HG03135 (cell line): ENCODE data around the gene PLEKHA6.

ENCODE experiments used
- ATAC-seq: cut with Tn5 transposase; IDR thresholded peaks from one replicate; pipeline ENCODE4 v1.9.1; 2021; ENCODE audit warnings: mild to moderate bottlenecking, moderate library complexity; ENCODE audit not compliant: unreplicated experiment

Gene PLEKHA6

DNA sequence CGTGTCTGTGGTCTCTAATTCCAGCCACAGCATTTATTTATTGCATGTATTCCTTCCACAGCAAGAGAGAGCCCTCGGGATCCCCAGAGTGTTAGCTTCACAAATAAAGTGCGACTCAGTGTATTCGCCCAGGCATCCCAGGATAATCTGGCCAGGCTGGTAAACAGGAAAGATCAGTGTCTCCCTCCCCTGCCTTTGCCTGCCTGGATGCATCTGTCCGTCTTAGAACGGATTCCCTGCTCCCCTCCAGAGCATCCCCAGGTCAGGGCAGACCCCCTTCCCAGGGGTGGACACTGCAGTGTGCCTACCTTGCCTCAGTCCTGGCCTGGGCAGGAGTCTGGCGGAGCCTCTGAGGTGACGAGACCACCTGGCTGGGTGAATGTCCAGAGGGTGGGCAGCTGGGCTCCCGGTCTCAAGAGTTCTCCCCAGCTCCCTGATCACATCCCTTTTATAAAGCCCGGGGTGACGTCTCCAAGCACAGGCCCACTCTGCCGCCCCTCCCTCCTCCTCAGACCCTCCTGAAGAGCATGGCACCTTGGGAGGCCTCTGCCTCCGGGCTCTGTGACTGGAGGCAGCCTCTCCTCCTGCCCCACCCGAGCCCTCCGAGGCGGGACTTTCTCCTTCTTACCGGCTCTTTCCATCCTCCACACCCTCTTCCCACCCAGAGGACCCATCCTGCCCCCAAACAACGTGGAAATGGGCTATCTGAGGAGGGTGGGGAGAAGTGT, 163.5 kb downstream of the PLEKHA6 start, which contains the start of gene KISS1:
Gene KISS1, minus strand, starts transcription at position 424 of the 728 bp plus-strand sequence. CDS start 3,615 bp downstream, outside the sequence.
- ATAC-seq = no peak

DNA sequence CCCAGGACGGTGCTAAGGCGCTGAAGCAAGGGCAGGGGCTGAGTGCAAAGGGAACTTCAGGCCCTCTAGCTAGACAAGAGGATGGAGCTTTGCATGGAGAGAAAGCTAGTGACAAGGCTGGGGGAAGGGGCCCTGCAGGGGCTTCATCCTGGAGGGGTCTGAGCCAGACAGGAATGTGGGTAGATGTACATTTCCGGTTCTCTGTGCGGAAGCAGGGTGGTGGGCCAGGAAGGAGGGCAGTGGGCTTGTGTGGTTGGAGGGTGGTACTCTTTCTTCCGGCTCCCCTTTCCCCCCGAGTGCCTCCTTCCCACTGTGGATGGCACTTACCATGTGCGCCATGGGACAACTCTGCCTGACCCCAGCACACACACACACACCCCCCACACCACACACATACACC, 165.0 kb downstream of the PLEKHA6 start:
- ATAC-seq = no peak

DNA sequence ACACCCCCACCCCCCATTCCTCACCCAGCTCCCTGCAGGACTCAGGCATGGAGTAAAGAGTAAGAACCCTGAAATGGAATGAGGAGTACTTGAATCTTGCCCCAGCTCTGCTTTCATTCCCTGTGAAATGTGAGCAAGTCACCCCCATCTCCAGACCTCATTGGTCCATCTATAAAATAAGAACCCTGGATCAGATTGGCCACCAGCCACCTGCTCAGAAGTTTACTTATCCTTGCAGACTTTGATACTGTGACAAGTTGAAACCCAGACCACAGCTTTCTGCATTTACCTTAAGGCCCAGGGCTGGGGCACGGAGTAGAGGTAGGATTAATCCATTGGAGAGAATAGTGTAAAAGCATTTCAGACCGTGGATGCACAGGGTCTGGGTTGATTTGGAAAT, 165.6 kb downstream of the PLEKHA6 start:
- ATAC-seq = no peak

DNA sequence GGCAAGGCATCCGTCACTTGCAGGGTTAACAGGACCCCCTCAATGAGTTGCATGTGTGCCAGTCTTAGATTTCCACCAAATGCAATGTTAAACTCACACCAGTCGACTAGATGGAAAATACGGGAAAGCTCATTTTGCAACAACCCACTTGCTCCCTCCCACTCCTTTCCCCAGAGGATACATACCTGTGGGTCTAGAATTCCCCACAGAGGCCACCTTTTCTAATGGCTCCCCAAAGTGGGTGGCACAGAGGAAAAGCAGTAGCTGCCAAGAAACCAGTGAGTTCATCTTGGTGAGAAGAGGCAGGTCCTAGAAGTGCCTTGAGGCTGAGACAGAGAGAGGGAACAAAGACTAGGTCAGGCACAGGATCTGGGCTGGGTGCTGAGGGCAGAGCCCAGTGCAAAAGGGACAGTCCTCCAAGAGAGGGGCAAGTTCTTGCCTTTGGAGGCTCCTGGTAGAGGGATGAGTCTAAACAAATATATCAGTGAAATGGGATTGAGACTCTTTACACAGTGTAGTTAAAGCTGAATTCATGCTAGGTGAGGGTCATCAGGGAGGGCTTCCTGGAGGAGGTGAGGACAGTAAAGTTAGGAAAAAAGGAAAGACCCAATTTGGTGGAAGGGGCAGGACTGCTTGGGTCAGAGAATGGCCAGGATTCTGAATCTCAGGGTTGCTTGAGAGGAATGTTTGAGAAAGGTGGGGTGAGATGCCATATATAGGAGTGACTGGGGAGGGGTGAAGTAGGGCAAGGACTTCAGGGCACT, 167.0 kb downstream of the PLEKHA6 start:
- no peak for ATAC-seq

DNA sequence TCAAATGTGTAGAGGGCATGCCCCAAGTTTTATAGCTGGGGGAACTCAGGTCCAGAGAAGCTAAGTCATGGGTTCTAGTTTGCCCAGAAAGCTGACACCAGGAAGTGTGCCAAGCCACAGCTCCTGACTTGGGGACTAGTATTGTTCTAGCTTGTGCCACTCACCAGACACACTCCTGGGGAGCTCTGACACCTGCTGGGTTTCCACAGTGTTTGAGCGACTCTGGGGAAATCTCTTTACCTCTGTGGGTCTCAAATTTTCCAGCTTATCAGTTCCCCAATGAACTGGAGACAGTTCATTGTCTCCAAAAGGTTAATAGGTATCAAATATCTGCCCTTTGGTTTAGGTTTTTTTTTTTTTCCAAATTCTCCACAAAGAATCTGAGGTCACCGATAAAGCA, 167.7 kb downstream of the PLEKHA6 start:
- no peak for ATAC-seq

DNA sequence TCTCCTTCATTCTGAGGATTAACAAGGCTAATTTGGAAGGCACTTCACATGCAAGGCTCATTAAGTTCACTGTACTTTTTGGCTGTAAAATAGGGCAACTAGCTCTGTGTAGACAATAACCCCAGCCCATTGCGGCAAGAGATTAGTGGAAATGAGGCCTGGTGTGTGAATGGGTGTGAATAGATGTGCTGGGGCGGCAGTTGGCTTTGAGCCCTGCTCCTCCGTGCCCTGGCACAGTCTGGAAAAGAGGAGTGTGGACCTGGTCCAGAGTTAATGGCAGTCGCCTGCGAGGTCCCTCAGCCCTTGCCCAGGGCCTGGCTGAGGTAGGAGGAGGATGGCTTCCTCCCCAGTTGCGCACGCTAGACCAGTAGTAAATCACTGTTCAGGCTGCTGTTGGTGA, 168.3 kb downstream of the PLEKHA6 start:
- ATAC-seq = no peak

DNA sequence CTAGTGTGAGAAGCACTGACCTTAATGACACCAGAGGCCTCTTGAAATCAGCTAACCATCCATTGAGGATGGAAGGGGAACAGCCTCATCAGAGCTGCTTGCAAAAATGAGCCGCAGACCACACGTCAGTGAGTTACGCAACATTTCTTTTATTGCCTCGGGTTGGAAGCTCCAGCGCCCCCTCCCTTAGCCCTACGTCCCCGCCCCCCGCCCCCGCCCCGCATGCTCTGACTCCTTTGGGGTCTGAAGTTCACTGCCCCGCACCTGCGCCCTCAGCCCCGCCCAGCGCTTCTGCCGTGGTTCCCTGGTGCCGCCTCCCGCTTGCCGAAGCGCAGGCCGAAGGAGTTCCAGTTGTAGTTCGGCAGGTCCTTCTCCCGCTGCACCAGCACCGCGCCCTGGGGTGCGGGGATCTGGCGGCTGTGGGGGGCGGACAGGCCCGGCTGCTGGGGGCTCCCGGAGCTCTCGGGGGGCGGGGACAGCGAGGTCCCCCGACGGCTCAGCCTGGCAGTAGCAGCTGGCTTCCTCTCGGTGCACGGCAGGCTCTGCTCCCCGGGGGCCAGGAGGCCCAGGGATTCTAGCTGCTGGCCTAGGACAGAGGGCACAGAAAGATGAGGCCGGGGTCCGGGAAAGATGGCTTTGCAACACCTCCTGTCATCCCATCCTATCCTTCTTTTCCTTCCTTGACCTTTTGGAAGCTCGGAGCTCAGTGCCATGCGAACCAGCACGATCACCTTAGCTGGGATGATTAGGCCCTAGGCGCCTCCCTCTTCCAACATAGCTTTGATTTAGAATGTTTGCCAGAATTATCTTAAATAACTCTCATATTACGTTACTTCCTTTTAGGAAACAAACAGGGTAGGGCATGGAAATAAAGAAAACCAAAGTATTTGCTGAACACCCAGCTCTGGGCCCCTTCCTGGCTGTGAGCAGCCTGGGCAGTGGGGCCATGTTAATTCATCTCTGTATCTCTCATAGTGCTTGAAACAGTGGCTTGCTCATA, 169.2 kb downstream of the PLEKHA6 start:
- no peak for ATAC-seq

DNA sequence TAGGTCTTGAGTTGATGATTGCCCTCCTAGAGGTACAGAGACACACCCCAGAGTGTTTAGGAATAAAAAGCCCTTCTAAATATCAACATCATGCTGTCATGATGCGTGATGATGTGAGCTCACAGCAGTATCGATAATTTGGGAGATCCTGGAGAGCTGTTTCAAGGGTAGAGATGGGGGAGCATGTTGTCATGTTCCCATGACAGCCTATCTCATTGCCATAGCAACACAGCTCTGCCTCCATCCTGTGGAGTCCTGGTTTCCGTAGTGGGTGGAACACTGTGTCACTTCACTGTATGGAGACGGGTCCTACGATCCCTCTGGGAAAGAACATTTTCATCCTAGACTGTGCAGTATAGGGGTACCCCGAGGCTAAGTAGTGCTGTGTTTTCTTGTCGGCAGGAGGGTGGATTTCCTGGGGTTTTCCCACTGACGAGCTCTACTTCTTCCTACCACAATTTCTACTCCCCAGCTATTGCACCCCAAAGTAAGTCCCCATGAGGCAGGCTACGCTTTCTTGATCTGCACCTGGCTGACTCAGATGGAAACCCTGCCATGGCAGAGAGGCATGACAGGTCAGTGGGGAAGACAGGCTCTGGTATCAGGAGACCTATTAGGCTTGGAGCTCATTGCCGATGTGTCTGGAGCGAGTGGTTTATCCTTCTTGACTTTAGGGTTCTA, 170.6 kb downstream of the PLEKHA6 start:
- ATAC-seq = no peak

DNA sequence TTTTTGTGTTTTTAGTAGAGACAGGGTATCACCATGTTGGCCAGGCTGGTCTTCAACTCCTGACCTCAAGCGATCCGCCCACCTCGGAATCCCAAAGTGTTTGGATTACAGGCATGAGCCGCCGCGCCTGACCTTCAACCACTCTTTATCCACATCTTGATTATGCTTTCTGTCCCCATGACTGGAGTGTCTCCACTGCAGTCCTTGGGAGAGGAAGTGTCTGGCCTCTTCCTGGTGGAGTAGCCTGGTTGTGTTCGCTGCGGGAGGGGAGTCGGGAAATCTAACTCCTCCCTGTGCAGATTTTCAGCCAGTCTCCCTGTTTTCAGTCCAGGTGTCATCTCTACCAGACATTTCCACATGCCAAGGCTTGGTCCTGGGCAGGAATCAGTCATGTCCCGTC, 173.1 kb downstream of the PLEKHA6 start:
- ATAC-seq = no peak

DNA sequence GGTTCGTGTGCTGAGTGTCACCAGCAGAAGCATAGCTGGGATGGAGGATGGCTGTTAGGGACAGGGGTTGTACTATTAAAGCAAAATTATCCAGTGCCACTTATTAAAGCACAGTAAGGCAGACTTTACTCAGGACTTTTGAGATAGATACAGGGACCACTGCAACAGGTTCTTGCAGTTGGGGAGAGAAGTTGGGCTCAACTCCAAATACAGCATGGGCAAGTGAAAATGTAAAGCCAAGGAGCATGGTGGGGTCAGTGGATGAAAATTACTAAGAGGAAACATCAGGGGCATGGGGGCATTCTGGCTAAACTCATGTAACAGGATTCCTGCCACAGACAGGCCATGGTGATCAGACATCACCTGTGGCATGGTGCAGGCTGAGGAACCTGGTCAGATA, 178.6 kb downstream of the PLEKHA6 start:
- no peak for ATAC-seq

DNA sequence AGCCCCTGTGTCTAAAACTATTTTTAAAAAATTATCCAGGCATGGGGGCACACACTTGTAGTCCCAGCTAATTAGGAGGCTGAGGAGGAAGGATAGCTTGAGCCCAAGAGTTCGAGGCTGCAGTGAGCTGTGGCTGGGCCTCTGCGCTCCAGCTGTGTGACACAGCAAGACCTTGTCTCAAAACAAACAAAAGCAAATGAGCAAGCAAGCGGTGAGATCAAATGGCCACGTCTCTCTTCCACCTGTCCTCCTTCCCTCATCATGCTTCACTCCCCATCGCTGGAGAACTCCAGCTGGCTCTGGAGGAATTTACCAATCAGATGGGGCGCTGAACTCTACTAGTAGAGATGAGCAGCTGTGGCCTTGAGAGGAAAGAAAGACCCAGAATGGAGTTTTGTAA, 179.6 kb downstream of the PLEKHA6 start:
- ATAC-seq = no peak

DNA sequence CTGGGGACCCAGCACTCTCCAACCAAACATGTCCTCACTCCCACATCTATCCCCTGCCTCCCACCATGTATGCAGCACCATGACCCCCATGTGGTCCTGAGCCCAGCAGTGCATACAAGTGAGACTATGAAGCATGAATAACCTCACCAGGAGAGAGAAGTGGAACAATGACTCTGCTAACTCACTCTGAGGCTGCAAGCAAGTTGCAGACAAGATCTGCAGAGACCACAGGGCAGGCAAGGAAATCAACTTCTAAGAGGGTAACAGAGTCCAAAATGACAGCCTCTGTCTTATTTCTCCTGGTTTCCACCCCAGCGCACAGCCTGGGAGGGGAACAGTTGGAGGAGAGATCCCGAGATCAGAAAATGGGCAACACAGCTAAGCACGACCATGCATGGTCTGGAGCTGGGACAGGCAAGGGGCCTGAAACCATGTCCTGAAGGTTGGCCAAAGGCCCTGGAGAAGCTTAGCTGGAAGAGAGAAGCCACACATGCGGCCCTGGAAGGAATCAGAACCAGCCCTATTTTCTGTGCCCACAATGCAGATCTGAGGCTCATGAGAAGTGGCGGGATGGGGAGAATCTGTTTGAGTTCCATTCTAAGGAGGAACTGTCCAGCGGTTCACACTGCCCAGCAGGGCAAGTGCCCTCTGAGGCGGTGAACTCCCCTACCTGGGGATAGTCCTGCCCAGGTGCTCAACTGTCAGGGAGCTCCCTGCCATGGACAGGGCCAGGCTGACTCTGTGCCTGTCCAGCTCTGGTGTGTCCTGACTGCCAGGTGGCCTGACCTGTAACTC, 181.0 kb downstream of the PLEKHA6 start:
- ATAC-seq = no peak

DNA sequence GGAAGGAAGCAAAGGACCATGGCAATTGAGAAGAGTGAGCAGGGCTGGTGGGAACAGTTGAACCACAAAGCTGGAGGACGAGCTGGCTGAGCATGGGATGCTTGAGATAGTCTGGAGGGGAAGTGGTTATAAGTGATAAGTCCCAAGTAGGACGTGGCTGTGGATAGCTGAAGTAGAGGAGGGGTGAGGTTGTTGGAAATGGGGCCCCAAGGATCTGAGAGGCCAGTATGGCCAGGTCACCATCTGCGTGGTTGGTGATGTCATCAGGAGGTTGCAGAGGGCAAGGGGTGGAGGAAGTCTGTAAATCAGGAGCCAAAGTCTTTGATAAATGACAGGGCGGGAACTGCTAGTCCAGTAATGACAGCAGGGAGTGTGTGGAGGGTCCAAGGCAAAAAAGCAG, 182.6 kb downstream of the PLEKHA6 start:
- ATAC-seq = no peak

DNA sequence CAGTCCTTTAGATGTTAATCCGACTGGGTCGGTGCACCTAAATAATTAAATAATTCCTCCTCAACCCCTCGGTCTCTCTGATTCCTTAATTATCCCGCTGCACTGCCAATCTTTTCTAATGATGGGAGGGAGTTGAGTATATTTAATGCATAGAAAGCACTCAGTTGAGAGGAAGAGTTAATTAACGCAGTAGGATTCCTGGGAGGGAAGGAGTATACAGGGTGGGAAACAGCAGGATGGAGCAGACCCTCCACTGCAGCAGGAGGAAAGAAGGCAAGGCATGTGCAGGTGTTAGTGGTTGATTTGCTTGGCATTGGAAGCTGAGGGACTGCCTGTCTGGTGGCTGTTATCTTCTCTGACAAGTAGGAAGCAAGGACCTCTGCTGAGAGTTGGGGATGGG, 183.7 kb downstream of the PLEKHA6 start:
- ATAC-seq = no peak

DNA sequence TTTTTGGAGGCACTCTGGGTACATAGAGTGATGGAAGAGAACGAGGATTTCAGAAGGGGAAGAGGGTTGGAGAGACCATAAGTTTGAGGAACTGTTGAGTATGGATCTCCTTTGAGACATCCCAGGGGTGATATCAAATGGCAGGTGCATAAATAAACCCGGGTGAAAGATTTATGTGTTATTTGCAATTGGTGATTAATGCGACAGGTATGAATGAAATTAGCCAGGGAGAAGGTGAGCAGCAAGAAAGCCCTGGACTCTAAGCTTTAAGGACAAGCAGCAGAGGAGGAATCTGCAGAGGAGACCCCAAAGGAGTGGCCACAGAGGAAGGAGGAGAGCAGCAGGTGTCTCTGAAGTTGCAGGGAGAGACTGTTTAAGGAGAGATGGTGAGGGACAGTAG, 184.8 kb downstream of the PLEKHA6 start:
- no peak for ATAC-seq

DNA sequence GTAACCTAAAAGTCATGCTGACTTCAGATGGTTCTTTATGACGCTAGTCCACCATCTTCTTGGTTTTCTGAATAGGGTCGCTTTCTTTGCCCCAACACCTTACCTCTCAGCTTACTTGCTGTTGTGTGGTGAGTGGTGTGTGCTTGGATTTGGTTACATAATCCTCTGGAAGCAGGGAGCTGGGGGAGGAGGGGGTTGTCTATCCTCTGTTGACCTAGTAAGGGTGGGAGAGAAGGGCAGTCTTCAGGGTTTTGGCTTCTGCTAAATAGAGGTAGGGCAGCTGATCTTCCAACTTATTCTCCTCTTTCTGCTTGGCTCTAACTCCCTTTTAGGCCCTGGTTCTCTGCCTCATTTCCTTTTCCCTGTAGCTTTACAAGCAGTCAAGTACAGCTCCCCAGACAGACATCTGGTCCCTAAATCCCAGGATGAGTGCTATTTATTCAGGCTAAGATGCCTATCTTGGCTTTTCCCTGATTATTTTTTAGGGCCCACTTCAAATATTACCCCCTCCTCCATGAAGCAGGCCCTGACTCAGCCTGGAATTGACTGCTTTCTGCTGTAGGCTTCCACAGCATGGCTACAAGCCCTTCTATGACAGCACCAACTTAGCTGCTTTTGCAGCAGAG, 187.2 kb downstream of the PLEKHA6 start:
- no peak for ATAC-seq

DNA sequence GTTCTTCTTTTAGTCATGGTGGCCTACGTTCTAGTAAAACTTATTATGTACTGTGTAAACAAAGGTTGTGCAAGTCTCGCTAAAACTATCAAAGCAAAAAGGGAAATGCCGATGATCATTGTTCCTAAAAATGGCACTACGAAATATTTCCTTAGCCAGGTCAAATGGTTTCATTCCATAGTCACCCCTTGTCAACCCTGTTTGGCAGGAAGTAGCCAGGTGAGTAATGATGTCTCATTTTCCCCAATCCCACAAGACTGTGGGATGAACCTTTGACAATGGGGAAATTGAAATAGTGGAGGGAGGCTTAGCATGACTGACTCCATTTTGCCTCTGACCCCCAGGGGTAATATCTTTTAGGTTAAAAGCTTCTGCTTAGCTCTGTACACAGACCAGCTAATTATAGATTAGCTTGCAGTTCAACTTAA, 188.0 kb downstream of the PLEKHA6 start:
- no peak for ATAC-seq

DNA sequence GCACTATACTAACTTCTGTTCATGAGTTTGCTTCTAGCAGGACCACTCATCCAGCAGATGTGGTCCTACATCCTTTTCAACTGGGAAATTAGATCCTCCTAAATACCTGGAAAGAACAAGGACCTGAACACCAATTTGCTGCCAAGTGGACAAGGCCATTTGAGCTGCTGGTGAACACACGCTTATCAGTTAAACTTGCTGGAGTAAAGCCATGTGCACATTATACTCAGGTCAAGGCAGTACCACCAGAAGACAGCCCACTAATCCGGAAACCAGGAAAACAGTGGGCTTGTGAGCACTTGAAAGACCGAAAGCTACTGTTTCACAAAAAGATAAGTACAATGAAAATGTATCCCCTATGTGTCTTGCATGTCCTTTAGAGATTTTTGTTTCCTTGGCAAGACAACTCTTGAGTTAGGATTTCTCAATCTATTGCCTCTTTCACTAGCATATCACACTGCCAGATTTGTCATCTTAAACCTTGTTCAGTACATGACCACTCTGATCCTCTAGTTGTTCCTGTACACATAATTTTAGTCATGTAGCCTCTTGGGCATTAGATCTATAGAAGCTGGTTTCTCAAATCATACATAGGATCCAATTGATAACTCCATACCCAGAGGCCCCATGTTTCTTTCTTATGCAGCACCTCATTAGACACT, 189.1 kb downstream of the PLEKHA6 start:
- ATAC-seq = no peak

DNA sequence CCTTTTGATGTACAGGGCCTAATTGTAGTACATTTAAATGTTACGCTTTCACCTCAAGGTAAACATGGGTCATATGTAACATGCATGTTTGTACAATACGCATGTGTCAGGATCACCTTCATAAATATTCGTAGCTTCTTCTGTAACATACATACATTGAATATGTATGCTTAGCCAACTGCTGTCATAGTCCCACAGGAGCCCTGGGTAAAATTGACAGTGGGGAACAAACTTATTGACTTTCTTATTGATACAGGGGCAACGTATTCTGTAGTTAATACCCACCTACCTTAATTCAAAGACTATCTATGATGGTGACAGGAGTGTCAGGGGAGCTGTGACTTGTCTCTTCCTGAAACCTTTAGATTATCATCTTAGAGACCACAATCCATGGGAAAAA, 189.9 kb downstream of the PLEKHA6 start:
- no peak for ATAC-seq
